HepG2 (cell line): ENCODE data around the gene DNAJC5. TPM values are rescaled to one million over a fixed set of nuclear protein-coding genes. Genes with fewer than 3 reads are reported as not detected.

Source experiments
- ARHGAP35 ChIP-seq: sonication (generic); formaldehyde crosslinking; IDR thresholded peaks from 2 replicates; pipeline ENCODE4 v1.9.0; 2022; ENCODE audit warnings: mild to moderate bottlenecking, inconsistent platforms, moderate library complexity, missing genetic modification reagents, borderline replicate concordance
- ATF1 ChIP-seq: IDR thresholded peaks from 2 replicates; pipeline ENCODE4 v1.6.1; 2016; ENCODE audit warnings: mild to moderate bottlenecking, control low read depth
- BCL6 ChIP-seq: IDR thresholded peaks from 2 replicates; pipeline ENCODE4 v1.6.1; 2016; ENCODE audit warnings: missing genetic modification reagents, missing compliant biosample characterization
- BHLHE40 ChIP-seq: IDR thresholded peaks from 2 replicates; pipeline ENCODE4 v1.6.1; 2011; ENCODE audit warnings: low read length, improper control_type of control experiment
- CHCHD3 ChIP-seq: sonication (generic); formaldehyde crosslinking; IDR thresholded peaks from 2 replicates; pipeline ENCODE4 v1.8.0; 2022; ENCODE audit warnings: mild to moderate bottlenecking, missing genetic modification reagents, moderate library complexity
- DNMT1 ChIP-seq: sonication (generic); formaldehyde crosslinking; IDR thresholded peaks from 2 replicates; pipeline ENCODE4 v1.5.1; 2020; ENCODE audit warnings: mild to moderate bottlenecking, missing genetic modification reagents
- GZF1 ChIP-seq: sonication (generic); formaldehyde crosslinking; IDR thresholded peaks from 2 replicates; pipeline ENCODE4 v1.5.1; 2020; ENCODE audit warnings: mild to moderate bottlenecking, missing genetic modification reagents
- HINFP ChIP-seq: sonication (generic); formaldehyde crosslinking; IDR thresholded peaks from 2 replicates; pipeline ENCODE4 v1.4.0; 2020; ENCODE audit warnings: low read depth, mild to moderate bottlenecking, missing genetic modification reagents
- MTERF4 ChIP-seq: sonication (generic); formaldehyde crosslinking; IDR thresholded peaks from 2 replicates; pipeline ENCODE4 v1.8.0; 2023; ENCODE audit warnings: mild to moderate bottlenecking, missing genetic modification reagents
- NR2F2 ChIP-seq: IDR thresholded peaks from 2 replicates; pipeline ENCODE4 v1.6.1; 2012; ENCODE audit warnings: low read depth, inconsistent platforms, borderline replicate concordance
- PRMT3 ChIP-seq: sonication (generic); formaldehyde crosslinking; IDR thresholded peaks from 2 replicates; pipeline ENCODE4 v1.8.1; 2022; ENCODE audit warnings: low read depth, mild to moderate bottlenecking, moderate library complexity, missing genetic modification reagents, borderline replicate concordance
- RORA ChIP-seq: sonication (generic); formaldehyde crosslinking; IDR thresholded peaks from 2 replicates; pipeline ENCODE4 v1.5.0; 2020; ENCODE audit warnings: mild to moderate bottlenecking, missing genetic modification reagents, moderate library complexity
- SMARCE1 ChIP-seq: fragments of 450-650 bp; IDR thresholded peaks from 2 replicates; pipeline ENCODE4 v1.6.1; 2017; ENCODE audit warnings: borderline replicate concordance
- ZNF274 ChIP-seq: sonication (generic); formaldehyde crosslinking; IDR thresholded peaks from 2 replicates; pipeline ENCODE4 v1.5.1; 2020; ENCODE audit warnings: mild to moderate bottlenecking, missing genetic modification reagents
- ZNF281 ChIP-seq: sonication (generic); formaldehyde crosslinking; IDR thresholded peaks from 2 replicates; pipeline ENCODE4 v1.4.0; 2020; ENCODE audit warnings: missing genetic modification reagents, borderline replicate concordance
- ZNF333 ChIP-seq: sonication (generic); formaldehyde crosslinking; IDR thresholded peaks from 2 replicates; pipeline ENCODE4 v1.4.0; 2020; ENCODE audit warnings: mild to moderate bottlenecking, missing genetic modification reagents, borderline replicate concordance
- ZNF652 ChIP-seq: IDR thresholded peaks from 2 replicates; pipeline ENCODE4 v1.6.1; 2016; ENCODE audit warnings: low read depth, borderline replicate concordance
- ZNF704 ChIP-seq: sonication (generic); formaldehyde crosslinking; IDR thresholded peaks from 2 replicates; pipeline ENCODE4 v1.8.1; 2023; ENCODE audit warnings: mild to moderate bottlenecking, inconsistent platforms, moderate library complexity, missing genetic modification reagents, borderline replicate concordance
- ZNF75D ChIP-seq: sonication (generic); formaldehyde crosslinking; IDR thresholded peaks from 2 replicates; pipeline ENCODE4 v1.8.1; 2023; ENCODE audit warnings: missing genetic modification reagents, mild to moderate bottlenecking, borderline replicate concordance
- ZNF766 ChIP-seq: sonication (generic); formaldehyde crosslinking; IDR thresholded peaks from 2 replicates; pipeline ENCODE4 v1.5.0; 2020; ENCODE audit warnings: missing genetic modification reagents, borderline replicate concordance
- polyA plus RNA-seq, 8 experiments: library from polyadenylated mRNA; depleted of rRNA in 3 of 8; stranded (reverse) in 7 of 8; unstranded in 1 of 8; fragments of >200 nt; fragmentation: Illumina TruSeq in 4 of 8; extraction: Trizol in 4 of 8; gene quantifications; 2 replicates each; pipeline versions ENCODE4 v1.2.1 to v1.2.3, GENCODE V29; 2011 to 2016; ENCODE audit warnings: low read depth in 4 of 8, missing spikeins in 1 of 8, mixed read lengths in 1 of 8; ENCODE audit not compliant: insufficient read depth in 1 of 8
- total RNA-seq, 5 experiments: library from RNA; depleted of rRNA; stranded (reverse); fragments of >200 nt; fragmentation: Illumina TruSeq; extraction: Trizol; gene quantifications; 2 replicates each; pipeline ENCODE4 v1.2.3, GENCODE V29; 2016; ENCODE audit warnings: low read depth in 1 of 5

Gene DNAJC5
- total and polyA plus RNA-seq, 2 of the 13 experiments (the other 11 are each of a cell fraction or from before 2014, with no cell fraction given): 42.8 to 64.5 TPM

- TF ChIP-seq ZNF281 (CRISPR knock-in tag) (no peak), ATF1 (no peak), ZNF766 (CRISPR knock-in tag) (no peak), ZNF704 (peak; percentile 15; the same call in 1 of the 2 replicates), ZNF75D (CRISPR knock-in tag) (no peak), RORA (CRISPR knock-in tag) (no peak), BHLHE40 (no peak), HINFP (CRISPR knock-in tag) (peak; percentile 4; the same call in 1 of the 2 replicates), PRMT3 (no peak), ARHGAP35 (CRISPR knock-in tag) (no peak), DNMT1 (no peak), MTERF4 (no peak), ZNF333 (CRISPR knock-in tag) (0 out of 2 replicates have a peak, but pooled peaks have one; percentile 15), NR2F2 (no peak), SMARCE1 (no peak), ZNF274 (CRISPR knock-in tag) (0 out of 2 replicates have a peak, but pooled peaks have one; percentile 6), BCL6 (CRISPR knock-in tag) (no peak), CHCHD3 (CRISPR knock-in tag) (no peak), ZNF652 (CRISPR knock-in tag) (no peak), GZF1 (no peak)
Observed at GRCh38 chr20:63893999-63894357, 948 bp upstream of the DNAJC5 start (continued).
